ENCODE measurements around the gene THNSL1.
A peak's percentile ranks its signal among the peaks of the same experiment; 100 is the strongest.
"Not testable (repeated sequence)": the region's sequence is repeated elsewhere in the genome, so short reads cannot be mapped to it uniquely, and the experiment has no call there.

THNSL1 gene

DNA sequence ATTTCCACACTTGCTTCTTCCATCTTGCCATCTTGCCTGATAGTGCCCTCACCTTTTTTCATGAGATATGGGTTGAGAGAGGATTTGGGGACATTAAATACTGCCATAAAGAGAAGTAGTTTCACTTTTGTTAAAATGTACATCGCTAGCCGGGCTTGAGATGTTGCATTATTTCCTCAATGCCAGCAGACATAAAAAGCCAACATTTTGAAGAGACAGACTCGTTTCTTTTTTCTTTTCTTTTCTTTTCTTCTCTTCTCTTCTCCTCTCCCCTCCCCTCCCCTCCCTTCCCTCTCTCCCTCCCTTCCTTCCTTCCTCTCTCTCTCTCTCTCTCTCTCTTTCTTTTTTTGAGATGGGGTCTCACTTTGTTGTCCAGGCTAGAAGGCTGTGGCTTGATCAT is 18.4 kb upstream of the THNSL1 start:
- no peak for DNase-seq

- not testable (repeated sequence) for DNase-seq
Measured at GRCh38 chr10:25011591-25011990, 4.8 kb upstream of the THNSL1 start.

GRCh38 chr10:25014579-25014978 is 1.8 kb upstream of the THNSL1 start:
- DNase-seq: no peak

GRCh38 chr10:25015828-25016375 is 510 bp upstream of the THNSL1 start, which contains the start of gene ENKUR:
ENKUR (minus strand) TSS chr10:25016158; CDS start chr10:25015936, 222 bp downstream.
- peak; percentile 94 to 96 for DNase-seq

DNA sequence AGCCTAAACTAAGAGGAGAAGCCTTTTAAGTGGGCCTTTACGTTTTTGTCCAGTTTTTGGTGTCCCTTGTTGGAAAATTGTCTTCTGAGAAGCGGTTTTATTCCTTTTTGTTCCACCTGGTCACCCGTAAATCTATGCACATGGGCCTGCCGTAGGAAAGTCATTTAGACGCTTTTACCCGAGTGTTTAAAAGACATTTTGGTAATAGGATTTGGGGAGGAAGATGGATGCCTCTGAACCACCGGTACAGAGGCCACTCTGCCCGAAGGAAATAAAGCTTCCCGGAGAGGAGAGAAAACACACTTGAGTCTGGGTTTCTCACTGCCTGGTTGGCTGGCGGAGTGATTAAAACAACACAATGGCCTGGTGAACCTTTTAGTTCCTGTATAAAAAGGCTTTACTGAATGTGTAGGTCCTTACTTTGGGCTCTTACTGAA is 760 bp downstream of the THNSL1 start:
- no peak for DNase-seq

DNA sequence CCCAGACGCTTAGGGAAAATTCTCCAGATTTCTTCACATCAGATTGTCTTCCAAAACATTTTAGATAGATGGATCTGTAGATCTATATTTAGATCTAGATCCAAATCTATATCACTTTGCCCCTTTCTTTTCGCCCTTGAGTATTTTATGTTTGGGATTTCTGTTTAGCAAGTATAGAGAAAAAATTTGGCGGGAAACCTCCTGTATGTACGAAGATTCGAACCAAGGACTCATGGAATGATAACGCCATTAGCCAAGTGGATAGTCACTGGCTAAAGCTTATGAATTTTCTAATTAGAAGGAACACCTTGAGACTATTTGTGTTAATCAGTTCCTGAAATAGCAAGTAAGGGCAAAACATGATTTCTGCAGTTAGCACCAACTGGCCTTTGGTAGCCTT is 1.2 kb downstream of the THNSL1 start:
- no peak for DNase-seq

DNA sequence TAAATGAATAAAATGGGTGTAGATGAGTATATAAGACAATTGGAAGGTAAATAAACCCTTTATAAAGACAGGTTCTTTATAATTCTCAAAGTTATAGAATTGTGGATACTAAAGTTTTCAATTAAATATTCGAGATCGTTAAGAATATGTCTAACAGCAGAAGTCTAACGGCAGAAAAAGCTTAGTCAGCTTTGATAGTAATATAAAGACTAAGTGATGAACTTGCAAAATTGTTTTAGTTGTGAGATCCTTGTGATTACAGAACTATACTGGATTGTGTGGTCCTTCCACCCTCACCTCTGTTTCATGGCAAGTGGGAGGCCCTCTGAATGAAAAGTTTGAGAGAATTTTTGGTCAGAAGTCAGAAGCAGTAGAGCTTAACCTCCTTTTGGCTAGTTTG is 2.3 kb downstream of the THNSL1 start:
- no peak for DNase-seq

DNA sequence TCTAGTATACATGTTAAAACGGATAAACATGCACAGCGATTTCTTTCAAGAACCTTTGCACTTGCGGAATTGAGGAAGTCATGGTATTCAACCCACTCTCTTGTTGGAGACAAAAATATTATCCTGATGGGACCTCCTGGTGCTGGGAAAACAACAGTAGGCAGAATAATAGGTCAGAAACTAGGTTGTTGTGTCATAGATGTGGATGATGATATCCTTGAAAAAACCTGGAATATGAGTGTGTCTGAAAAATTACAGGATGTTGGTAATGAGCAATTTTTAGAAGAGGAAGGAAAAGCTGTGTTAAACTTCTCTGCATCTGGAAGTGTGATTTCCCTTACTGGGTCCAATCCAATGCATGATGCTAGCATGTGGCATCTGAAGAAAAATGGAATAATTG is 6.9 kb downstream of the THNSL1 start:
- no peak for DNase-seq

DNA sequence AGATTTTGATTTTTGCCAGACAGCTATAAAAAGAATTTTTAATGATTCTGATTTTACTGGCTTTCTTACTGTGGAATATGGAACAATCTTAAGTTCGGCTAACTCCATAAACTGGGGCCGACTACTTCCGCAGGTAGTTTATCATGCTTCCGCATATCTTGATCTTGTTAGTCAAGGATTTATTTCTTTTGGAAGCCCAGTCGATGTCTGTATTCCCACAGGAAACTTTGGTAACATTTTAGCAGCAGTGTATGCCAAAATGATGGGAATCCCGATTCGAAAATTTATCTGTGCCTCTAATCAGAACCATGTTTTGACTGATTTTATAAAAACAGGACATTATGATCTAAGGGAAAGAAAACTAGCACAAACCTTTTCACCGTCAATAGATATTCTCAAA is 8.1 kb downstream of the THNSL1 start:
- DNase-seq: no peak

- no peak for DNase-seq
Measured at GRCh38 chr10:25026463-25026862, 10.1 kb downstream of the THNSL1 start.

DNA sequence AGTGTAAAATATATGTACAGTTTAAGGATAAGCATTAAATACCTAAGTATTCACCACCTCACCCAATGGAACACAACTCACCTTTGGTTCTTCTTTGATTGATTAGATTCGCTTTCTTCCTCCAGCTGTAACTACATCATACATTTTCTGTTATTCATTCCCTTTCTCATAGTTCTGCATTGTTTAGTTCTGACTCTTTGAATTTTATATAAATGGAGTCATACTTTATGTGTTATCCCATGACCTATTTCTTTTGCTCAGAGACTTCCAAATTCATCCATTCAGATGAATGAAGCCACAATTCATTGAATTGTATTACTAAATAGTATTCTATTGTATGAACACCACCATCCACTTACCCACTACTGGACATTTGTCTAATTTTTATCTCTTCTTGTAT is 12.3 kb downstream of the THNSL1 start:
- no peak for DNase-seq

DNA sequence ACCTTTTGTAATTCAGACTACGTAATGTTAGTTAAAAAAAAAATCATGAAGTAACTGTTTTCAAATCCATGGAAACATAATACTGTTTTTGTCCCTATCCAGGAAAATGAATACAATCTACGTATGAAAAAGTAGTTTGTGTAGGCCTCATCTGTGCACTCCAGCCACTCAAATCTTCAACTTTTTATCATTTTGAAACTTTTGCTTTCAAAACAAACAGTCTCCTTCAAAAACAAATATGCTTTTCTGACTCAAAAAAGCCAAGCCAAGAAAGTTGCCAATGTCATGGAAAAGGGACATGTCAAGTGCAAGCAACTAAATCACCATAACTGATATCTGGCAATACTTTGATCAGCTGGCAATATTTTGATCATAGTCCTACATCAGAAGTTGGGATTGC is 13.1 kb downstream of the THNSL1 start:
- DNase-seq: no peak

DNA sequence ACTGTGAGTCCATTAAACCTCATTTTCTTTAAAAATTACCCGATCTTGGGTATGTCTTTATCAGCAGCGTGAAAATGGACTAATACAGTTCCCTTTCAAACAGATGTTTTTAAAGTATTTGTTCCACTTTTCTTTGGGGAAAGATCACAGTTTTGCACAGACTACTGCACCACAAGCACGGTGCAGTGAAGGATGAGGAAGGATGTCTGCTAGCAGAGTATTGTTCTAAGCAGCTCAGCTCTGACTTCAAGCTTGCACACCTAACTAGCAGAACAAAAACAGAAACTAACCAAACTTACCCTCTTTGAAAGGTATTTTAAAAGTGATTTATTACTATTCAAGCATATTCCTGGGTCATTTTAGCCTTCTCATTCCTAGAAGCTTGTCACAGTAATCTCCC is 20.0 kb downstream of the THNSL1 start:
- DNase-seq: no peak

GRCh38 chr10:25038325-25038724 is 21.9 kb downstream of the THNSL1 start:
- no peak for DNase-seq

DNA sequence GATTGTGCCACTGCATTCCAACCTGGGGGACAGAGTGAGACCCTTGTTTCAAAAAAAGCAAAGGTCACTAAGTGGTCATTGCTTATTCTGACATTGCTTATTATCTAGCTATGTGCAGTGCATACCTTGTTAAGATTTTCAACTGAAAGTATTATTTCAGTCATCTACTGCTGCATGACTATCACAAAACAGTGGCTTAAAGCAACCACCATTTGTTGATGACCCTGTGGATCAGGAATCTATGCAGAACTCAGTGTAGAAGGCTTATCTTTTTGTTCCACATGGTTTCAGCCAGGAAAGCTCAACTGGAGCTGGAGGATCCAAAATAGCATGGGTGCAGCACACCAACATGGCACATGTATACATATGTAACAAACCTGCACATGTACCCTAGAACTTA is 23.1 kb downstream of the THNSL1 start:
- DNase-seq: no peak

DNA sequence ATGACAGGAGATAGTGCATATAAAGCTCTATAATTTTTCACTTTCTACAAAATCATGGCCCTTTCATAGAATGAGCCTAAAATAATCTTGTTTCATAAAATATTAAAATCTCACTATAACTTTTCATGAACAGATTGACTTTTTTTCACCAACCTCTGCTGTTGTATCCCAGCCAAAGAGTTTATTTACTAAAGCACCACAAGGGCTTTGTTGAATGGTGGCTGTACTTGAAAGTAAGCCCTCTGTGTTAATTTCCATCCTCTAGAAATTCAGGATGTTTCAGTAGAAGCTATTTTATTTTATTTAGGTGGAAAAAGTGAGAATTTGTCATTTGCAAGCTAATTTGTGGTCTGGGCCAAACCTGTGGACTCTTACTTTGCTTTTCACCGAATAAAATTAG is 30.2 kb downstream of the THNSL1 start:
- no peak for DNase-seq

- no peak for DNase-seq
Measured at GRCh38 chr10:25047088-25047487, 30.7 kb downstream of the THNSL1 start.

- no peak for DNase-seq
Measured at GRCh38 chr10:25047591-25048301, 31.3 kb downstream of the THNSL1 start.

- no peak for DNase-seq
Measured at GRCh38 chr10:25048450-25048849, 32.0 kb downstream of the THNSL1 start.

DNA sequence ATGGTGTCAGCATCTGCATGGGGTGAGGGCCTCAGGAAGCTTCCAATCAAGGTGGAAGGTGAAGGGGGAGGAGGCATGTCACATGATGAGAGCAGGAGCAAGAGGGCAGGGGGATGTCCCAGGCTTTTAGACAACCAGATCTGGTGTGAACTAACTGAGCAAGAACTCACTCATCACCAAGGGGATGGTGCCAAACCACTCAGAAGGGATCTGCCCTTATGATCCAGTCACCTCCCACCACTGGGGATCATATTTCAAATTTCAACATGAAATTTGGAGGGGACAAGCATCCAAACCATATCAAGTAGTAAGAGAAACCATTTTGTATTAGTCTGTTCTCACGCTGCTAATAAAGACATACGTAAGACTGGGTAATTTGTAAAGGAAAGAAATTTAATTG is 33.6 kb downstream of the THNSL1 start:
- no peak for DNase-seq

DNA sequence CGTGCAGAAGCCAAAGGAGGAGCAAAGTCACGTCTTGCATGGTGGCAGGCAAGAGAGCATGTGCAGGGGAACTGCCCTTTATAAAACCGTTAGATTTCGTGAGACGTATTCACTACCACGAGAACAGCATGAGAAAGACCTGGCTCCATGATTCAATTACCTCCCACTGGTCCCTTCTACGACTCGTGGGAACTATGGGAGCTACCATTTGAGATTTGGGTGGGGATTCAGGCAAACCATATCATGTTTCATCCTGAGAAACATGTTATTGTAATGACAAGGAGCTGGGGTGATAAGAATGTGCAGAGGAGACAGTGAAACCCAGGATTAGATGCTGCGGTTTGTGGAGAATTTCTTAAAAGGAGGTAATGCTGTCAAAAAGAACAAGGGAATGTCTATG is 34.0 kb downstream of the THNSL1 start:
- DNase-seq: no peak

- DNase-seq: no peak
Measured at GRCh38 chr10:25052012-25052411, 35.6 kb downstream of the THNSL1 start.

DNA sequence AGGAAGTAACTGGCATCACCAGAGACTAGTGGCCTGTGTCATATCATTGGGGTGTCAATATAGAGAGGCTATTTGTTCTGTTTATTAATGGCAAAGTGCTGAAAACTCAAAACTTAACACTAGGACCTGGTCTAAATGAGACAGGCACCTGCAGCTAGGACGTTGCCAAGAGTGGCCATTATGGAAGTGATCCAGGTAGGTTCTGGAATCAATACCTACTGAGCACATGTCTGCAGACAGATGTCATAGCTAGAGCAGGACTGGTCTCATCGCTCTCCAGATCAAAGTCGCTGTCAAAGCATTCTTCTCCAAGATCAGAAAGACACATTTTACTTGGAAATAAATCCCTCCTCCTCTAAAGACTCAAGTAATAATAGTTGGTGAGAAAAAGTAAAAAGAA is 40.3 kb downstream of the THNSL1 start:
- no peak for DNase-seq

- DNase-seq: no peak
Measured at GRCh38 chr10:25057886-25058285, 41.5 kb downstream of the THNSL1 start.

DNA sequence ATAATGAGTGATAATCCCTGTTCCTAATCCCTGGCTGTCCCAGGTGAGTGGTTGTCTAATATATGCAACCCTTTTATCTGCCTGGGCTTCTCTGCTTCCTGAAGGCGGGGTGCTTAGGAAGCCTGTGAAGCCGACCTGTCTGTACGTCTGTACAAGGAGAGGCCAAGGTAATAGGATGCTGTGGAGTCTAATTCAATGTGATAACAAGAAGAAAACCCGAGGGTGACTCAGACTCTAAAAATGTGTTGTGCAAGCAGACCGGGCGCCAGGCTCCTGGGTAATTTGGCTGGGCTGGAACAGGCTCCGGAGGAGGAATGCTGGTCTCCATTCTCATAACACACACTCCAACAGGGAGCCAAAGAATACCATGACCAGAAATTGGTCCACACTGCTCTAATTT is 43.6 kb downstream of the THNSL1 start:
- no peak for DNase-seq
